HG03439 (cell line): Measurements from ENCODE around the gene AMOTL1.

ENCODE experiments used
- ATAC-seq: cut with Tn5 transposase; IDR thresholded peaks from one replicate; pipeline ENCODE4 v1.9.1; 2021; ENCODE audit warnings: mild to moderate bottlenecking, moderate library complexity; ENCODE audit not compliant: unreplicated experiment

Gene AMOTL1

GRCh38 chr11:94814272-94814976 lies 46.3 kb downstream of the AMOTL1 start:
- no peak for ATAC-seq

DNA sequence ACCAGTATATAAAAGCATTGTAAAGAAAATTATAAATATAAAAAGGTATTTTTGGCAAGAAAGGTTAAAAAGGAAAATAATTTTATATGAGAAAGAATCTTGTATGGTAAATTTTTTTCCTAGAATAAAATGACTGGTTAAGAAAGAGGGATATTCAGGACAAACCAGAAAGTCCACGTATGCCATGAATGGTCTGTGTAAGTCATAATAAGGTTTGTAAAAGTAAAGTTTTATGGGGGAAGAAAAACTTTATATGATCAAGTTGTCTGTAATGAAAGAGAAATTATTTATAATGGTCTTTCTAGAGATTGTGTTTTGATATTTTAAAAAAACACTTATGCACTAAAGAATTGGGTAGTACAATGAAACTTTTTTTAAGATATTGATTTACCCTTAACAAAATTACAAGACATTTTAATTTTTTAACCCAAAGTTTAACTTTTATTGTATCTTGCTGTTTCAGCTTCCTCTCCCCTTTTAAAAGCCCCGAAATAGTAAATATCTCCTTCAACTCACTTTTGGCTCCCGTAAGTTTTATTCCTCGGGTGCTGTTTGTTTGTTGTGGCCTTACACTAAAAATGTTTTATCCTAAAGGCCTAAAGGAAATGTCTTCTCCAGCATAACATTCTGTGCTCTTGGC lies 47.7 kb downstream of the AMOTL1 start:
- ATAC-seq: no peak

GRCh38 chr11:94820480-94820879 lies 52.3 kb downstream of the AMOTL1 start:
- no peak for ATAC-seq

DNA sequence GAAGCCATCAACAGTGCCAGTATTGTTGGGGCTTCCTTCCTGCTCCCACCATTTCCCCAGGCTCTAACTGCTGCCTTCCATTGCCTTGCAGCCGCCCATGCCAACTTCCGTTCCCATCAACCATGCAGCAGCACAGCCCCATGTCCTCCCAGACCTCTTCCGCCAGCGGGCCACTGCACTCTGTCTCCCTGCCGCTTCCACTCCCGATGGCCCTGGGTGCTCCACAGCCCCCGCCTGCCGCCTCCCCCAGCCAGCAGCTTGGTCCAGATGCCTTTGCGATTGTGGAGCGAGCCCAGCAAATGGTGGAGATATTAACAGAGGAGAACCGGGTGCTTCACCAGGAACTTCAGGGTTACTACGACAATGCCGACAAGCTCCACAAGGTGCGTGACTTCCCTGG lies 53.3 kb downstream of the AMOTL1 start:
- no peak for ATAC-seq

- ATAC-seq: no peak
These were observed 53.9 kb downstream of the AMOTL1 start for GRCh38 chr11:94822080-94822479.

- ATAC-seq: no peak
These were observed 55.1 kb downstream of the AMOTL1 start for GRCh38 chr11:94823102-94823732.

GRCh38 chr11:94825031-94825430 lies 56.9 kb downstream of the AMOTL1 start:
- no peak for ATAC-seq

- no peak for ATAC-seq
These were observed 57.3 kb downstream of the AMOTL1 start for GRCh38 chr11:94825481-94825880.

DNA sequence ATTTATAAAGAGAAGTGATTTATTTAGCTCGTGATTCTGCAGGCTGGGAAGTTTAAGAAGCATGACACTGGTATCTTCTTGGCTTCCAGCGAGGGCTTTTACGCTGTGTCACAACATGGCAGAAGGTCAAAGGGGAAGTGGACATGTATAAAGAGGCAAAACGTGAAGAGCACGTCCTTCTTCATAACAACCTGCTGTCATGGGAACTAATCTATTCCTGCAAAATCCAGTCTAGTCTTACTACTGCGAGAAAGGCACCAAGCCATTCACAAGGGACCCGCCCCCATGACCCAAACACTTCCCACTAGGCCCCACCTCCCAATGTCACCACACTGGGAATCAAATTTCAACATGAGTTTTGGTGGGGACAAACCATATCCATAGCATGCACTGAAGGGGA lies 58.3 kb downstream of the AMOTL1 start:
- ATAC-seq: no peak

DNA sequence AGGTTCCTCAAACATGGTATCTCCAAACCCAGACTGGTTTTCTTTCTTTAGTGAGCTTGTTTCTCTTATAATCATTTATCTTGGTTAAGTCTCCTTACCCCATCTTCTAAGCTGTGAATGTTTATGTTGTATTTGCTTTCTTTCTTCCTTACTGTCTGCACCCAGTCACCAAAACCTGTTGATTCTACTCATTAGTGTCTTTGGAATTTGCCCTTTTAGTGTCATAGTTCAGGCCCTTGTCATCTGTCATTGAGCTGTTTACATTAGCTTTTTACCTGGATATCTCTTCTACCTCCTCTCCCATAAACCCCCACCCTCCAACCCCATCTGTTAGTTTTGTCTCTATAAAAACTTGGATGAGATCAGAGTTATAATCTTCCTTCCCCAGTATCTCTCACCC lies 59.9 kb downstream of the AMOTL1 start:
- no peak for ATAC-seq

DNA sequence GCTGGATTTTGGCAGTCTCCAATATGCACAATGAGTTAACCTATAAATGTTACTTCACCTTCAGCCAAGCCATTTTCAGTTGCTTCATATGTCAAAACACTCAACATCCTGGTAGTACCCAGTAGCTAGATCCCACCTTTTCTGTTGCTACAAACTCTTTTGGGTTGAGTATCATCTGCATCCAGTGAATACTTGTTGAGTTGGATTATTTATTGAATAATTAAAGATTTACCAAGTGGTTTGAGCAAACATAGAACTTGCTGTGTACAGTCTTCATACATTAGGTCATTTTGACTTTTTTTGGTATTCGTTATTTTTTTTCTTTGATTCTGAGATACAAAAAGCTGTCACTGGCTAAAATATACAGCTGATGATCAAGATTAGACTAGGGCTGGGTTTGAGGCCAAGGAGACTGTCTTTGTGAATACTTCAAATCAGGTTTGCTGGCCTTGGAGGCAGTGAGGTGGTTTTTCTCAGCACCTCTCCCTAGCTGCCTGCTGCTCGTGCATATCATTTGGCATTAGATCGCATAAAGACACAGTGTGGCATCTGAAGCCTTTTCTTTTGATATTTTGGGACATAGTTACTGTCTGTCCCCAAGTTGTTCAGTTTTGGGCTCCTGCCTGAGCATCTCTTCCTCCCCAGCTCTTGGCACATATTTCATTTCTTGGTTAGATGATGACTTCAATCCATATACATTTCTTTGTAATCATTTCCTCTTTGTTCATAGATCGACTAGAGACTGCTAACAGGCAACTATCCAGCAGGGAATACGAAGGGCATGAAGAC lies 62.8 kb downstream of the AMOTL1 start:
- ATAC-seq: no peak

- ATAC-seq: no peak
These were observed 63.4 kb downstream of the AMOTL1 start for GRCh38 chr11:94831529-94831928.

GRCh38 chr11:94832604-94833235 lies 64.6 kb downstream of the AMOTL1 start:
- ATAC-seq: no peak

GRCh38 chr11:94834911-94835593 lies 66.9 kb downstream of the AMOTL1 start:
- ATAC-seq: no peak

DNA sequence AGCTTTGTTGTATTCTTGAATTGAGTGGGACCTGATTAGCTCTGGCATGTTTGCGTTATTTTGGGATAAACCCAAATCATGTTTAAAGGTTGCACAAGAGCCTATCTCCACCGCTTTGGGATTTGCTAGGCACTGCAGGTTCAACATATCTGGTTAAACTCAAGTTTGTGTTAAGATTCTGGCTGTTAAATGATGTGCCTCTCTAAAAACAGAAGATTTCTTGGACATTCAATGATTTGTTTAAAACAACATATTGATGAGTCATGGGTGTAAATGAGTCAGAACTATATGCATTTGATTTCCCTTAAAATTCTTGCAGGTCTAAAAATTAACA lies 67.4 kb downstream of the AMOTL1 start:
- no peak for ATAC-seq

DNA sequence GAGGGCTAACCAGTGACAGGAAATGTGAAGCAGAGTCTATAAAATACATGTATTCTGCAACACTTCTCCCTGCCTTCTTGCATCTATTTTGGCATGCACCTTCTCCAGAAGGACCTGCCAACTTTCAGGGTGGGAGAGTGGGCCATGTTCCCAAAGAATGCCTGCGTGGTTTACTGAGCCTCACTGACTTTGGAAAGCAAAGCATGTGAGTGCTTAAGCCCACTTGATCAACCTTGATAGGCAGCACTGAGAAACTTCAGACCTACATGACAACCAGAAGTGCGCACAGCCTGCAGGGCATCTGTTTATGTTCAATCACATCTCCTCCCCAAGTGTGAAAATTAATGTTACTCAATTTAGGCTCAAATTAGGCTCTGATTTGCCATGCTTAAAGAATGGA lies 69.2 kb downstream of the AMOTL1 start:
- no peak for ATAC-seq

DNA sequence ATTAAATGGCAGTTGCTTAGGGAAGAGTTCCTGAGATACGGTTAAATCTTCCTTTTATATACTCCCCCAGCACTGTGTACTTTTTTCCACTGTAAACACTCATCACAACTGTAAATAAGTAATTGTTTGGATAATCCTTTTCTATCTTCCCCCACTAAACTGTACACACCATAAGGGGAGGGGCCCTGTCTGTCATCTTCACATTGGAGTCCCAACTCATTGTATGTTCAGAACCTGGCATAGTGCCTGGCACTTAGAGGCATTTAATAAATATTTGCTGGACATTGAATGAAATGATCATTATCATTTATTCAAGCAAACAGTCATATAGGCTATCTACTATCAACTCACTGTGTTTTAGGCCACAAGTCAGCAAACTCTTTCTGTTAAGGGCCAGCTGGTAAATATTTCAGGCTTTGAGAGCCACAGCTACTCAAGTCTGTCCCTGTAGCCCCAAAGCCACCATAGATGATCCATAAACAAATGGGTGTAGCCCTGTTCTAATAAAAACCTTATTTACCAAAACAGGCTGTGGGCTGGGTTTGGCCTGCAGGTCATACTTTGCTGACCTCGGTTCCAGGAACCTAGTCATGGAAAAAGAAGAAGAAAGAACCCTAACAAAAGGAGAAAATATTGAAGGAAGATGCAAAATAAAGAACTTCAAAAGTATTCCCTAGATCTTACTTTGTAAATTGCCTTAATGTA lies 70.0 kb downstream of the AMOTL1 start:
- ATAC-seq: no peak

- no peak for ATAC-seq
These were observed 72.1 kb downstream of the AMOTL1 start for GRCh38 chr11:94840209-94840608.

DNA sequence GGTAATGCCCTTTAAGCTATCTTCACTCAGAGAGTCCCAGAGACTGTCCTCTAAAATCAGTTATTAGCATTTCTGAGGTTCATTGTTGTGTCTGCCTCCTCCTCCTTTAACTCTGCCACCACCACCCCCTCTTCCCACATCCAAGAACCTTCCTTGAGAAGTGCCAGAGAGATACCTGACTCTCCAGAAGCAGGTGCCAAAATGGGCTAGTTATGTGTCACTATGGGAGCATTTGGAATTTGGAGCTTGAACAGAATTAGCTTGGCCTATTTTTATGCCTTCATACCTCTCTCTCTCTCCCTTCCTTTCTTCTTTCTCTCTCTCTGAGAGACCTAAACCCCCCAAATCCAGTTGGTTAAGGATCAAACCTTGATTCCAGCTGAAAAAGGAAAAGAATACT lies 75.9 kb downstream of the AMOTL1 start:
- no peak for ATAC-seq

GRCh38 chr11:94845622-94846021 lies 77.5 kb downstream of the AMOTL1 start:
- ATAC-seq: no peak
